DOHH2 (cell line): ENCODE data around the gene KDM8.

Experiments
- CTCF ChIP-seq: fragments of 200-600 bp; sonication (generic); IDR thresholded peaks from one replicate; pipeline ENCODE4 v1.5.1; 2014; ENCODE audit warnings: antibody characterized with exemption, mild to moderate bottlenecking, low read depth, low read length; ENCODE audit not compliant: poor library complexity, severe bottlenecking
- EZH2phosphoT487 ChIP-seq: fragments of 200-600 bp; sonication (generic); IDR thresholded peaks from 2 replicates; pipeline ENCODE4 v1.6.1; 2017; ENCODE audit warnings: borderline replicate concordance, mild to moderate bottlenecking, antibody characterized with exemption, low read length, moderate library complexity, mixed read lengths

- TF ChIP-seq CTCF (no peak), EZH2phosphoT487 (no peak)
Observed at GRCh38 chr16:27195076-27195741, 8.1 kb upstream of the KDM8 start.
